ENCODE data around the gene ASB13. TPM values are rescaled to one million over a fixed set of nuclear protein-coding genes. Genes with fewer than 3 reads are reported as not detected.

Gene ASB13
- total RNA-seq, 1 donor from 2014 or later = 28.2 TPM

GRCh38 chr10:5640036-5640435 is 26.4 kb downstream of the ASB13 start:
- peaks cover 33% of the 10 kb centered on the region for H3K36me3 Mint-ChIP-seq

DNA sequence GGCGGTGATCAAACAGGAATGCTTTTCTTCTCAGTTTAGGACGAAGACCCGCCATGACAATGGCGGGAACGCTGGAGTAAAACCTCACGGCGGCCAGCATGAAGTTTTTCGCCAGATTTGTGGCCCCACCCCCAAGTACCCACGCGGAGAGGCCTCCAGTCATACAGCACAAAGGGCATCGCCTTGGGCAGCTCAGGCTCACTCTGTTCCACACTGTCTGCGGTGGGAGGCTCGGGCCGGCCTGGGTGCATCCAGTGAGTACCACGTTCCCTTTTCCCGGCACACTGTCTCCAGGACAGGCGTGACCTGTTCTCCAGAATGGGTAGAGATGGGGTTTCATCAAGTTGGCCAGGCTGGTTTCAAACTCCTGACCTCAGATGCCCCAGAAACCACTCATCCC is 27.3 kb downstream of the ASB13 start:
- Mint-ChIP-seq H3K36me3 (peaks cover 29% of the 10 kb centered on the region), H3K4me1 (ENCODE audit: unreplicated experiment) (peaks cover 16% of the 10 kb centered on the region), H3K4me3 (no peak overlapping the region), H3K27me3 (no peaks in the 10 kb centered on the region), H3K9me3 (no peaks in the 10 kb centered on the region), H3K27ac (no peak overlapping the region)
- no peak for TF ChIP-seq CTCF (conservative IDR thresholded peaks at IDR 0.05)
- DNase-seq (ENCODE audit: extremely low spot score, unreplicated experiment) = no peak

More at GRCh38 chr10:5640036-5640435, 26.4 kb downstream of the ASB13 start:
- Mint-ChIP-seq H3K27me3 (no peaks in the 10 kb centered on the region), H3K27ac (no peak overlapping the region), H3K4me1 (ENCODE audit: unreplicated experiment) (peaks cover 10% of the 10 kb centered on the region), H3K4me3 (no peak overlapping the region), H3K9me3 (no peaks in the 10 kb centered on the region)
- no peak for DNase-seq (ENCODE audit: extremely low spot score, unreplicated experiment)
- TF ChIP-seq CTCF (conservative IDR thresholded peaks at IDR 0.05) = no peak

DNA sequence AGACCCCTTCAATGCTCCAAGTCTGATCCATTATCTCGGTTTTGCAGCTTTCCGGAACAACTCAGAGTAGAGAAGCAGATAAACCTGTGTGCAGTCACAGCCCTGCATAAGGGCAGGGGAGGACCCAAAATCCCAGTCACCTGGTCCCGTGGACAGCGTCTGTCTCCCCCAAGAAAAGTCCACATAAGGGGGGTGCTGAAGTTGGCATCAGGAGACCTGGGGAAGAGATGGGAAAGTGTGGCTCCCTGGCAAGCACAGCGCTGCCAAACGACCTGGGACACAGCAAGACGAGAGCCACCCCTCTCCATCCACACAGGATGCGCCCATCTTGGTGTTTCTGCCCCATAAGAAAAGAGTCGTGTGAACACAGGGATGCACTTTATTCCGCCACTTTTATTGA is 27.9 kb downstream of the ASB13 start:
- Mint-ChIP-seq H3K4me3 (no peak overlapping the region), H3K36me3 (peaks cover 24% of the 10 kb centered on the region), H3K4me1 (ENCODE audit: unreplicated experiment) (peaks cover 12% of the 10 kb centered on the region)

GRCh38 chr10:5634918-5635317 is 31.5 kb downstream of the ASB13 start:
- no peak overlapping the region for H3K4me3 Mint-ChIP-seq
- no peaks in the 10 kb centered on the region for H3K9me3 Mint-ChIP-seq
- no peak for TF ChIP-seq CTCF (conservative IDR thresholded peaks at IDR 0.05)
- H3K27ac Mint-ChIP-seq = peak overlapping the region; percentile 24
- H3K36me3 Mint-ChIP-seq = peaks cover 9% of the 10 kb centered on the region
- DNase-seq (ENCODE audit: extremely low spot score, unreplicated experiment) = no peak
- no peaks in the 10 kb centered on the region for H3K27me3 Mint-ChIP-seq
- H3K4me1 Mint-ChIP-seq (ENCODE audit: unreplicated experiment) = peaks cover 30% of the 10 kb centered on the region

More for the DNA sequence above, 27.9 kb downstream of the ASB13 start:
- Mint-ChIP-seq H3K27me3 (no peaks in the 10 kb centered on the region), H3K27ac (no peak overlapping the region), H3K9me3 (no peaks in the 10 kb centered on the region)
- TF ChIP-seq CTCF (conservative IDR thresholded peaks at IDR 0.05) = no peak
- DNase-seq (ENCODE audit: extremely low spot score, unreplicated experiment) = no peak

DNA sequence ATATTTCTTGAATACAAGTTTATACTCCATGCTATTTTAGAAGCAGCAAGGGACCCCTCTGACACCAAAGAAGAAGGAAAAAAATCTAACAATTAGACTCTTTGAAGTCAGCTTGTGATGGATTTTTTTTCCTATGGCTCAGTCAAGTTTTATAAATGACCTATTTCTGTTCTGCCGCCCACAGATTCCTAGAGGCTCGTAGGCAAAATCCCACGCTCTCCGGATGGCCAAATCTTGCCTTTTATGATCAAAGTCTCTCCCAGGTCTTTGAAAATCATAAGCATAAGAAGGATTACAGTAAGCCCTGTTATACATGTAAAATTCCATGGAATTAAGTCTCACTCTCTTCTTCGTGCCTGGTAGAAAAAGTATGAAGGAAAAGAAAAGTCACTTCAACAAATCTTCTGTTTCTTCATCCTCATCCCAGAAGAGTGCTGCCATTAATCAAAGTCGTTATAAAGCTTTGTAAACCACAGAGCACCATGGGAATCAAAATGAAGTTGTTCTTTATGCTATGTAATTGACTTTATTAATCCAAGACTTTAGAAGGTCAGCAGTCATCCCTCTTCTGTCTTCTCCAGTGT is 33.1 kb downstream of the ASB13 start:
- H3K36me3 Mint-ChIP-seq = no peaks in the 10 kb centered on the region
- no peaks in the 10 kb centered on the region for H3K27me3 Mint-ChIP-seq
- DNase-seq (ENCODE audit: extremely low spot score, unreplicated experiment) = no peak
- H3K4me3 Mint-ChIP-seq = peak overlapping the region; percentile 51
- H3K27ac Mint-ChIP-seq = peak overlapping the region; percentile 70
- no peaks in the 10 kb centered on the region for H3K9me3 Mint-ChIP-seq
- H3K4me1 Mint-ChIP-seq (ENCODE audit: unreplicated experiment) = peaks cover 38% of the 10 kb centered on the region
- no peak for TF ChIP-seq CTCF (conservative IDR thresholded peaks at IDR 0.05)

Measured in type B pancreatic cell (in vitro differentiated cells).